Spleen (tissue), 11 donors: ENCODE measurements around the gene TRAF4. TPM values are rescaled to one million over a fixed set of nuclear protein-coding genes. Genes with fewer than 3 reads are reported as not detected.

Experiments
- DNase-seq: peaks from one replicate; pipeline ENCODE4 v3.0.0-alpha.2; 2020
- H3K27ac ChIP-seq, 8 donors: fragments of 200-600 bp; sonication (generic) in 7 of 8; 1 replicate in 4 of 8; 2 replicates in 4 of 8; pipeline versions ENCODE4 v1.5.0 to v1.8.0; 2016 to 2021; ENCODE audit warnings: inconsistent platforms in 4 of 8, mild to moderate bottlenecking in 4 of 8, moderate library complexity in 1 of 8
- H3K27me3 ChIP-seq, 7 donors: fragments of 200-600 bp; sonication (generic) in 6 of 7; replicated peaks in 1 of 7; 1 replicate in 4 of 7; 2 replicates in 3 of 7; pipeline versions ENCODE4 v1.5.0 to v1.8.0; 2016 to 2021; ENCODE audit warnings: inconsistent platforms in 3 of 7, mild to moderate bottlenecking in 1 of 7
- H3K36me3 ChIP-seq, 6 donors: fragments of 200-600 bp; sonication (generic) in 5 of 6; 1 replicate in 4 of 6; 2 replicates in 2 of 6; pipeline versions ENCODE4 v1.5.0 to v1.8.0; 2016 to 2021; ENCODE audit warnings: inconsistent platforms in 2 of 6
- H3K4me1 ChIP-seq, 6 donors: fragments of 200-600 bp; sonication (generic) in 5 of 6; 1 replicate in 3 of 6; 2 replicates in 3 of 6; pipeline versions ENCODE4 v1.5.0 to v1.8.0; 2016 to 2021; ENCODE audit warnings: inconsistent platforms in 3 of 6
- H3K4me3 ChIP-seq, 8 donors: fragments of 200-600 bp; sonication (generic) in 7 of 8; 1 replicate in 4 of 8; 2 replicates in 4 of 8; pipeline versions ENCODE4 v1.5.0 to v1.8.0; 2016 to 2021; ENCODE audit warnings: inconsistent platforms in 4 of 8, mild to moderate bottlenecking in 4 of 8, moderate library complexity in 2 of 8
- H3K9me3 ChIP-seq, 8 donors: fragments of 200-600 bp; sonication (generic) in 7 of 8; 1 replicate in 4 of 8; 2 replicates in 4 of 8; pipeline versions ENCODE4 v1.5.0 to v1.8.0; 2016 to 2021; ENCODE audit warnings: inconsistent platforms in 4 of 8
- CTCF ChIP-seq, 11 experiments: fragments of 200-600 bp in 7 of 11; fragments of 450-650 bp in 4 of 11; sonication (generic) in 4 of 11; IDR thresholded peaks in 8 of 11; conservative IDR thresholded peaks in 3 of 11; 1 replicate in 7 of 11; 2 replicates in 4 of 11; pipeline versions ENCODE4 v1.4.0 to v1.8.0; 2016 to 2021; ENCODE audit warnings: antibody characterized with exemption in 11 of 11, inconsistent platforms in 4 of 11, mild to moderate bottlenecking in 1 of 11
- POLR2A ChIP-seq, 3 donors: fragments of 450-650 bp; IDR thresholded peaks; one replicate each; pipeline ENCODE4 v1.5.1; 2017; ENCODE audit warnings: antibody characterized with exemption in 3 of 3, mild to moderate bottlenecking in 1 of 3
- POLR2AphosphoS5 ChIP-seq, 3 donors: sonication (generic); formaldehyde crosslinking; IDR thresholded peaks; one replicate each; pipeline ENCODE4 v1.5.1; 2017; ENCODE audit warnings: antibody characterized with exemption in 3 of 3
- WGBS, 5 donors: extraction: QIAGEN DNeasy Blood & Tissue Kit in 3 of 5; methylation state at CpG; one replicate each; pipeline versions ENCODE4 v1.1.5 to v1.1.7; 2013 to 2018; 5-methylcytosine and 5-hydroxymethylcytosine counted together
- intact Hi-C: fragments of 100-400 bp; cut with DNase I; formaldehyde crosslinking; loops from one replicate; pipeline ENCODE4 v1.15.0; 2023; ENCODE audit warnings: low total_unique reads
- polyA plus RNA-seq, 3 donors: library from polyadenylated mRNA; stranded (reverse); fragments of 200-250 nt; gene quantifications; one replicate each; pipeline ENCODE4 v1.2.1, GENCODE V29; 2013
- total RNA-seq, 7 donors: library from RNA; depleted of rRNA in 3 of 7; stranded (reverse); fragments of >200 nt in 3 of 7; fragmentation: NEBNext Ultra II Directional in 4 of 7; extraction: Animal tissue kit (Norgen Biotek cat#: 25700) in 4 of 7; gene quantifications; one replicate each; pipeline versions ENCODE4 v1.1.0 to v1.2.1, GENCODE V29; 2016 to 2021
- donor health status: healthy with polysubstance abuse.
- donor health status: DM: no; HTN: no; CAD: no; lungs with moderate emphysema.
- donor health status: DM: no; HTN: no; CAD: no.
- donor health status: Bipolar disorder and iron deficiency.
- donor health status: healthy.
- donor health status: DM: no; HTN: no; CAD: no.
- donor health status: DM: yes; HTN: yes; CAD: no.

The TRAF4 gene
- total and polyA plus RNA-seq, 10 donors: 19.8 to 75.5 (median 34.2) TPM

- no peaks in the 10 kb centered on the region for H3K27me3 ChIP-seq
- H3K4me3 ChIP-seq: no peak overlapping the region
- DNase-seq: no peak
- H3K9me3 ChIP-seq: no peaks in the 10 kb centered on the region
- no peak overlapping the region for H3K27ac ChIP-seq
- peaks cover 12 to 39% (median 27%) of the 10 kb centered on the region in 6 donors for H3K4me1 ChIP-seq
- WGBS, 5 donors: 68 to 74% (median 70%) methylated on average over 5 of the region's 5 CpGs
- peaks cover 0 to 82% (median 27%) of the 10 kb centered on the region in 6 donors for H3K36me3 ChIP-seq
- TF ChIP-seq CTCF (IDR thresholded peaks at IDR 0.05 in 8 of 11, conservative IDR thresholded peaks at IDR 0.05 in 3 of 11): peak; percentile 82 to 94 (median 89)
- no peak for TF ChIP-seq POLR2A (IDR thresholded peaks at IDR 0.05)
- intact Hi-C loops: loop anchor here (10.0 kb wide), 2 partner anchors 51 to 151 kb away; no protein-coding TSS in a partner anchor
Observed at GRCh38 chr17:28763804-28764266, 20.0 kb downstream of the TRAF4 start.

GRCh38 chr17:28765038-28765437 is 21.2 kb downstream of the TRAF4 start:
- TF ChIP-seq POLR2A (IDR thresholded peaks at IDR 0.05) (no peak), POLR2AphosphoS5 (IDR thresholded peaks at IDR 0.05) (no peak), CTCF (IDR thresholded peaks at IDR 0.05 in 8 of 11, conservative IDR thresholded peaks at IDR 0.05 in 3 of 11) (no peak)
- Histone ChIP-seq H3K4me1 (peaks cover 12 to 35% (median 27%) of the 10 kb centered on the region in 6 donors), H3K27me3 (no peaks in the 10 kb centered on the region), H3K36me3 (peaks cover 0 to 70% (median 18%) of the 10 kb centered on the region in 6 donors), H3K4me3 (no peak overlapping the region), H3K27ac (no peak overlapping the region), H3K9me3 (no peaks in the 10 kb centered on the region)
- WGBS, 5 donors: 80 to 93% (median 91%) methylated on average over 4 of the region's 4 CpGs
- intact Hi-C loops: loop anchor here (10.0 kb wide), 2 partner anchors 50 to 150 kb away; no protein-coding TSS in a partner anchor
- no peak for DNase-seq

- 82 to 89% (median 89%) methylated on average over 6 of the region's 6 CpGs for WGBS, 5 donors
- no peak for DNase-seq
- no peak overlapping the region for H3K27ac ChIP-seq
- H3K4me1 ChIP-seq: peaks cover 3 to 20% (median 11%) of the 10 kb centered on the region in 6 donors
- TF ChIP-seq POLR2AphosphoS5 (IDR thresholded peaks at IDR 0.05) (no peak), CTCF (IDR thresholded peaks at IDR 0.05 in 8 of 11, conservative IDR thresholded peaks at IDR 0.05 in 3 of 11) (no peak), POLR2A (IDR thresholded peaks at IDR 0.05) (no peak)
- H3K9me3 ChIP-seq: no peaks in the 10 kb centered on the region
- intact Hi-C loops: no loop called here
- peaks cover 0 to 12% (median 0%) of the 10 kb centered on the region in 6 donors for H3K36me3 ChIP-seq
- no peaks in the 10 kb centered on the region for H3K27me3 ChIP-seq
- H3K4me3 ChIP-seq: no peak overlapping the region
Observed at GRCh38 chr17:28773736-28774135, 29.9 kb downstream of the TRAF4 start.

- WGBS, 5 donors: 87 to 97% (median 89%) methylated on average over 3 of the region's 3 CpGs
- Histone ChIP-seq H3K9me3 (no peaks in the 10 kb centered on the region), H3K36me3 (peaks cover 0 to 17% (median 0%) of the 10 kb centered on the region in 6 donors), H3K27ac (no peak overlapping the region), H3K4me1 (peaks cover 3 to 23% (median 12%) of the 10 kb centered on the region in 6 donors), H3K27me3 (no peaks in the 10 kb centered on the region), H3K4me3 (no peak overlapping the region)
- DNase-seq: no peak
- intact Hi-C loops: no loop called here
- no peak for TF ChIP-seq POLR2AphosphoS5 (IDR thresholded peaks at IDR 0.05)
- TF ChIP-seq POLR2A (IDR thresholded peaks at IDR 0.05): no peak
- TF ChIP-seq CTCF (IDR thresholded peaks at IDR 0.05 in 8 of 11, conservative IDR thresholded peaks at IDR 0.05 in 3 of 11): no peak
Observed at GRCh38 chr17:28774206-28774605, 30.4 kb downstream of the TRAF4 start.
